Stimulated activated naive CD4-positive, alpha-beta T cell treated with Interleukin-2 at 50 U/mL for 16 hours (primary cell): ENCODE measurements around the gene RASL12.
"Not testable (repeated sequence)": the region's sequence is repeated elsewhere in the genome, so short reads cannot be mapped to it uniquely, and the experiment has no call there.

Experiments
- DNase-seq: peaks from one replicate; lab custom pipeline; 2025; lab: John Stamatoyannopoulos, UW

RASL12 gene

GRCh38 chr15:65028921-65029735, 38.7 kb downstream of the RASL12 start, which contains the start of gene MTFMT:
Gene MTFMT (minus strand): TSS chr15:65029639. CDS start chr15:65029613, 26 bp downstream.
- DNase-seq = peak; percentile 91

GRCh38 chr15:65028338-65028737, 39.5 kb downstream of the RASL12 start:
- DNase-seq = no peak

GRCh38 chr15:65027593-65027992, 40.2 kb downstream of the RASL12 start:
- DNase-seq = no peak

- DNase-seq = no peak
Measured at GRCh38 chr15:65026756-65027155, 41.0 kb downstream of the RASL12 start.

GRCh38 chr15:65021488-65021887, 46.3 kb downstream of the RASL12 start:
- DNase-seq = no peak

- no peak for DNase-seq
Measured at GRCh38 chr15:65020419-65020818, 47.4 kb downstream of the RASL12 start.

GRCh38 chr15:65011198-65011597, 56.6 kb downstream of the RASL12 start:
- DNase-seq = not testable (repeated sequence)

GRCh38 chr15:65008983-65009382, 58.8 kb downstream of the RASL12 start:
- no peak for DNase-seq

- no peak for DNase-seq
Measured at GRCh38 chr15:65006876-65007275, 60.9 kb downstream of the RASL12 start.

GRCh38 chr15:65004993-65005392, 62.8 kb downstream of the RASL12 start:
- no peak for DNase-seq
